Measurements from ENCODE around the gene XKRX. TPM values are rescaled to one million over a fixed set of nuclear protein-coding genes. Genes with fewer than 3 reads are reported as not detected.

XKRX gene
- total and polyA plus RNA-seq, 2 donors (not counting 1 experiment from before 2014, with no cell fraction given): 4.6 to 5.4 TPM

DNA sequence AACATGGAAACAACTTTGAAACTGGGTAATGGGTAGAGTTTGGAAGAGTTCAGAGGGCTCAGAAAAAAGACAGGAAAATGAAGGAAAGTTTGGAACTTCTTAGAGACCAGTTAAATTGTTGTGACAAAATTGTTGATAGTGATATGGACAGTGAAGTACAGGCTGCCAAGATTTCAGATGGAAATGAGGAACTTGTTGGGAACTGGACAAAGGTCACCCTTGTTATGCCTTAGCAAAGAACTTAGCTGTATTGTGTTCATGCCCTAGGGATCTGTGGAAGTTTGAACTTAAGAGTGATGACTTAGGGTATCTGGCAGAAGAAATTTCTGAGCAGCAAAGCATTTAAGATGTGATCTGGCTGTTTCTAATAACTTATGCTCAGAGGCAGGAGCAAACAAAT, 35.6 kb upstream of the XKRX start:
- H3K27ac ChIP-seq (ENCODE audit: low read length in 2 of 2): no peak overlapping the region
- TF ChIP-seq EZH2 (IDR thresholded peaks at IDR 0.05; ENCODE audit: borderline replicate concordance, insufficient read depth, low read depth, low read length, poor library complexity, severe bottlenecking): no peak
- TF ChIP-seq, protein P1, sequence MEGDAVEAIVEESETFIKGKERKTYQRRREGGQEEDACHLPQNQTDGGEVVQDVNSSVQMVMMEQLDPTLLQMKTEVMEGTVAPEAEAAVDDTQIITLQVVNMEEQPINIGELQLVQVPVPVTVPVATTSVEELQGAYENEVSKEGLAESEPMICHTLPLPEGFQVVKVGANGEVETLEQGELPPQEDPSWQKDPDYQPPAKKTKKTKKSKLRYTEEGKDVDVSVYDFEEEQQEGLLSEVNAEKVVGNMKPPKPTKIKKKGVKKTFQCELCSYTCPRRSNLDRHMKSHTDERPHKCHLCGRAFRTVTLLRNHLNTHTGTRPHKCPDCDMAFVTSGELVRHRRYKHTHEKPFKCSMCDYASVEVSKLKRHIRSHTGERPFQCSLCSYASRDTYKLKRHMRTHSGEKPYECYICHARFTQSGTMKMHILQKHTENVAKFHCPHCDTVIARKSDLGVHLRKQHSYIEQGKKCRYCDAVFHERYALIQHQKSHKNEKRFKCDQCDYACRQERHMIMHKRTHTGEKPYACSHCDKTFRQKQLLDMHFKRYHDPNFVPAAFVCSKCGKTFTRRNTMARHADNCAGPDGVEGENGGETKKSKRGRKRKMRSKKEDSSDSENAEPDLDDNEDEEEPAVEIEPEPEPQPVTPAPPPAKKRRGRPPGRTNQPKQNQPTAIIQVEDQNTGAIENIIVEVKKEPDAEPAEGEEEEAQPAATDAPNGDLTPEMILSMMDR (IDR thresholded peaks at IDR 0.05): no peak

DNA sequence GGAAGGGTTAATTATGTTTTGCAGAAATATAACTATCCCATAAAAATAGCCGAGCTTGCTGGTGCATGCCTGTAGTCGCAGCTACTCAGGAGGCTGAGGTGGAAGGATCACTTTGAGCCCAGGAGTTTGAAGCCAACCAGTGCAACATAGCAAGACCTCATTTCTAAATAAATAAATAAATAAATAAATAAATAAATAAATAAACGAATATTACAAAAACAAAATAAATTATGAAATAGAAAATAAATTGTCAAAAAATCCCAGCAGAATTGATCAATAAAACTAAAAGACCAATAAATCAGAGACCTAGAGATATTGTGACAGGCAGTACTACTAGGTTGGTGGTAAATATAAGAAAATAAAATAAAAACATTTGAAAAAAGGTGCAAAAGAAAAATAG, 34.1 kb upstream of the XKRX start:
- no peak for DNase-seq
- Histone ChIP-seq H3K4me2 (replicated peaks; ENCODE audit: low read depth, low read length, poor library complexity, severe bottlenecking) (no peak overlapping the region), H3K4me1 (ENCODE audit: control insufficient read depth in 2 of 2, insufficient read depth in 2 of 2, low read length in 2 of 2) (no peaks in the 10 kb centered on the region), H2AFZ (ENCODE audit: insufficient read depth, low read depth, low read length, poor library complexity, severe bottlenecking) (no peak overlapping the region), H3K9me3 (ENCODE audit: control extremely low read depth in 1 of 3, control insufficient read depth in 2 of 3, insufficient read depth in 1 of 3, low read length in 2 of 3) (peaks cover 0 to 7% (median 0%) of the 10 kb centered on the region in 3 donors), H3K4me3 (ENCODE audit: control extremely low read depth in 1 of 5, extremely low read depth in 1 of 5, insufficient read depth in 1 of 5, low read depth in 2 of 5, low read length in 4 of 5) (no peak overlapping the region), H3K27me3 (replicated peaks in 1 of 4; ENCODE audit: control extremely low read depth in 1 of 4, control insufficient read depth in 3 of 4, insufficient read depth in 4 of 4, low read length in 3 of 4) (no peaks in the 10 kb centered on the region), H3K9ac (ENCODE audit: low read length) (no peak overlapping the region), H3K27ac (ENCODE audit: low read length in 2 of 2) (no peak overlapping the region), H3K36me3 (replicated peaks in 1 of 2; ENCODE audit: control extremely low read depth in 1 of 2, control insufficient read depth in 1 of 2, extremely low read depth in 1 of 2, insufficient read depth in 2 of 2, low read length in 1 of 2) (no peaks in the 10 kb centered on the region), H3K79me2 (ENCODE audit: control insufficient read depth, insufficient read depth, low read length) (no peaks in the 10 kb centered on the region), H4K20me1 (ENCODE audit: control insufficient read depth, insufficient read depth, low read length, poor library complexity, severe bottlenecking) (no peaks in the 10 kb centered on the region)
- H3K27ac Mint-ChIP-seq: no peak overlapping the region
- no peaks in the 10 kb centered on the region for H3K4me1 Mint-ChIP-seq
- POLR2A ChIA-PET: no interaction called here
- WGBS (ENCODE audit: insufficient coverage): no CpG with 5 or more reads among the region's 3 CpGs
- no peak overlapping the region for H3K4me3 Mint-ChIP-seq
- CTCF ChIA-PET: no interaction called here
- no peaks in the 10 kb centered on the region for H3K9me3 Mint-ChIP-seq (ENCODE audit: insufficient read depth)
- TF ChIP-seq, protein P1 (IDR thresholded peaks at IDR 0.05): no peak
- no peak for TF ChIP-seq EZH2 (IDR thresholded peaks at IDR 0.05; ENCODE audit: borderline replicate concordance, insufficient read depth, low read depth, low read length, poor library complexity, severe bottlenecking)
- intact Hi-C loops (cut with micrococcal nuclease): no loop called here
- no peak for ATAC-seq (ENCODE audit: low read depth)
- no peaks in the 10 kb centered on the region for H3K27me3 Mint-ChIP-seq

More for the DNA sequence above, 35.6 kb upstream of the XKRX start:
- ATAC-seq (ENCODE audit: low read depth): no peak
- no peaks in the 10 kb centered on the region for H3K27me3 ChIP-seq (replicated peaks in 1 of 4; ENCODE audit: control extremely low read depth in 1 of 4, control insufficient read depth in 3 of 4, insufficient read depth in 4 of 4, low read length in 3 of 4)
- H4K20me1 ChIP-seq (ENCODE audit: control insufficient read depth, insufficient read depth, low read length, poor library complexity, severe bottlenecking): no peaks in the 10 kb centered on the region
- no peaks in the 10 kb centered on the region for H3K4me1 ChIP-seq (ENCODE audit: control insufficient read depth in 2 of 2, insufficient read depth in 2 of 2, low read length in 2 of 2)
- no peaks in the 10 kb centered on the region for H3K79me2 ChIP-seq (ENCODE audit: control insufficient read depth, insufficient read depth, low read length)
- no peaks in the 10 kb centered on the region for H3K36me3 ChIP-seq (replicated peaks in 1 of 2; ENCODE audit: control extremely low read depth in 1 of 2, control insufficient read depth in 1 of 2, extremely low read depth in 1 of 2, insufficient read depth in 2 of 2, low read length in 1 of 2)
- Mint-ChIP-seq H3K9me3 (ENCODE audit: insufficient read depth) (no peaks in the 10 kb centered on the region), H3K4me3 (no peak overlapping the region), H3K27me3 (no peaks in the 10 kb centered on the region), H3K4me1 (no peaks in the 10 kb centered on the region), H3K27ac (no peak overlapping the region)
- POLR2A ChIA-PET: no interaction called here
- CTCF ChIA-PET: no interaction called here
- intact Hi-C loops (cut with micrococcal nuclease): no loop called here
- no peak for DNase-seq
- H2AFZ ChIP-seq (ENCODE audit: insufficient read depth, low read depth, low read length, poor library complexity, severe bottlenecking): no peak overlapping the region
- H3K4me2 ChIP-seq (replicated peaks; ENCODE audit: low read depth, low read length, poor library complexity, severe bottlenecking): no peak overlapping the region
- no peak overlapping the region for H3K4me3 ChIP-seq (ENCODE audit: control extremely low read depth in 1 of 5, extremely low read depth in 1 of 5, insufficient read depth in 1 of 5, low read depth in 2 of 5, low read length in 4 of 5)
- H3K9ac ChIP-seq (ENCODE audit: low read length): no peak overlapping the region
- peaks cover 0 to 7% (median 0%) of the 10 kb centered on the region in 3 donors for H3K9me3 ChIP-seq (ENCODE audit: control extremely low read depth in 1 of 3, control insufficient read depth in 2 of 3, insufficient read depth in 1 of 3, low read length in 2 of 3)
